Peyer's patch (tissue), 4 donors: Measurements from ENCODE around the gene FDCSP. TPM values are rescaled to one million over a fixed set of nuclear protein-coding genes. Genes with fewer than 3 reads are reported as not detected.

Experiments used
- DNase-seq, 3 donors: peaks; one replicate each; pipeline ENCODE4 v3.0.0-alpha.2; 2017 to 2019
- H3K27ac ChIP-seq, 4 donors: fragments of 200-600 bp; sonication (generic); one replicate each; pipeline ENCODE4 v1.5.1; 2016 to 2019
- H3K27me3 ChIP-seq, 2 donors: fragments of 200-600 bp; sonication (generic); one replicate each; pipeline ENCODE4 v1.5.1; 2019
- H3K36me3 ChIP-seq, 3 donors: fragments of 200-600 bp; sonication (generic); one replicate each; pipeline ENCODE4 v1.5.1; 2016 to 2019
- H3K4me1 ChIP-seq, 4 donors: fragments of 200-600 bp; sonication (generic); one replicate each; pipeline ENCODE4 v1.5.1; 2016 to 2019
- H3K4me3 ChIP-seq, 4 donors: fragments of 200-600 bp; sonication (generic); 1 replicate in 3 of 4; 2 replicates in 1 of 4; pipeline ENCODE4 v1.5.1; 2016 to 2019; ENCODE audit warnings: mild to moderate bottlenecking in 1 of 4
- H3K9me3 ChIP-seq, 4 donors: fragments of 200-600 bp; sonication (generic); one replicate each; pipeline ENCODE4 v1.5.1; 2016 to 2019; ENCODE audit warnings: mild to moderate bottlenecking in 1 of 4
- CTCF ChIP-seq, 6 experiments: fragments of 450-650 bp in 4 of 6; fragments of 200-600 bp in 2 of 6; sonication (generic) in 1 of 6; IDR thresholded peaks; one replicate each; pipeline ENCODE4 v1.5.1; 2017 to 2019; ENCODE audit warnings: antibody characterized with exemption in 6 of 6, mild to moderate bottlenecking in 3 of 6, moderate library complexity in 1 of 6
- POLR2A ChIP-seq, 2 donors: fragments of 450-650 bp; IDR thresholded peaks; one replicate each; pipeline ENCODE4 v1.5.1; 2017; ENCODE audit warnings: antibody characterized with exemption in 2 of 2, mild to moderate bottlenecking in 2 of 2, moderate library complexity in 2 of 2
- total RNA-seq, 4 donors: library from RNA; depleted of rRNA; stranded (reverse); fragments of >200 nt; gene quantifications; one replicate each; pipeline ENCODE4 v1.1.0, GENCODE V29; 2016

Gene FDCSP
- 10 to 100 TPM in 1 of 4 donors, 1 to 10 TPM in 1, not detected in 2; 2.4 to 36.3 TPM for total RNA-seq

- no peak for TF ChIP-seq POLR2A (IDR thresholded peaks at IDR 0.05)
- no peak for TF ChIP-seq CTCF (IDR thresholded peaks at IDR 0.05)
- H3K27me3 ChIP-seq: no peaks in the 10 kb centered on the region
- no peaks in the 10 kb centered on the region for H3K9me3 ChIP-seq
- no peaks in the 10 kb centered on the region for H3K36me3 ChIP-seq
- DNase-seq: no peak
- no peak within 1 kb of the TSS for H3K27ac ChIP-seq
- no peak within 1 kb of the TSS for H3K4me3 ChIP-seq
- no peaks in the 10 kb centered on the region for H3K4me1 ChIP-seq
These were observed at the start of gene FDCSP for GRCh38 chr4:70225824-70226223. Gene FDCSP, plus strand, starts transcription at chr4:70226124. Its CDS starts 5,071 bp downstream, at chr4:70231195.

DNA sequence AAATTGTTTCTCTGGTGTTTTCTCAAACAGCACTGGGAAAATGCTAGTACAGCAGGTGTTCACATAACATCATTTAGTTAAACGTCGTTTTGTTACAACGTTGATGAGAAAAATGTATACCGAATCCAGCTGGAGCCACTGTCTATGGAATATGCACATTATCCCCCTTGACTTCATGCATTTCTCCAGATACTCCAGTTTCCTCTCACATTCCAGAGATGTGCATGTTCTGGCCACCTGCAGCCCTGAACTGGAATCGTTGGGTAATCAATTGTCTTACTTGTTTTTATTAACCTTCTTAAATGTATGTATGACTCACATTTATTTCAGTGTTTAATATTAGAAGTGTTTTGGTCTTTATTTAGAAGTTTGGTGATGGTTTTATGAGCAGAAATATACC is 48.8 kb upstream of the FDCSP start:
- TF ChIP-seq POLR2A (IDR thresholded peaks at IDR 0.05): no peak
- no peak for TF ChIP-seq CTCF (IDR thresholded peaks at IDR 0.05)
- H3K4me1 ChIP-seq: no peaks in the 10 kb centered on the region

DNA sequence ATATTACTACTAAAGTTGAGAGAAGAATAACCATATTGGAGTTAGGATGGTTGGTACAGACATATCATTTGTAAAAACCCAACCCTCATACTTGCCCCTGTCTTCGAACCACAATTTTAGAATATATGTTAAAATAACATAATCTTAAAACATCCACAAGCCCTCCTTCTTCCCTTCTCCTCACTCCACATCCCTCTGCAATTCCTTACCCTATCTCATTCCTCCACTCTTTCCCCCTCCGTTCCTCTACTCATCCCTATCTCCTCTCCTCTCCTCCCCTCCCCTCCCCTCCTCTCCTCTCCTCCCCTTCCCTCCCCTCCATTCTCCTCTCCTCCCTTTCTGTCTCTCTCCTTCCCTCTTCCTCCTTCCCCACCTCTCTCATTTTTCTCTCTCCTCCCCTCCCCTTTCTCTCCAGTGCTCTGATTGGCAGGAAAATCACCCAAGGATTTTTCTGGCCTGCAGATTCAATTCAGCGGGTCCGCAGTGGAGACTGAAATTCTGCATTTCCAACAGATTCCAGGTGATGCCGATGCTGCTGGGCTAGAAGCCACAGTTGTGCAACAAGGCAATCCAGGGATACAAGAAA is 47.8 kb upstream of the FDCSP start:
- Histone ChIP-seq H3K4me1 (no peaks in the 10 kb centered on the region), H3K4me3 (no peak overlapping the region), H3K27ac (no peak overlapping the region), H3K27me3 (no peaks in the 10 kb centered on the region), H3K9me3 (no peaks in the 10 kb centered on the region), H3K36me3 (no peaks in the 10 kb centered on the region)
- TF ChIP-seq POLR2A (IDR thresholded peaks at IDR 0.05) (no peak), CTCF (IDR thresholded peaks at IDR 0.05) (no peak)
- no peak for DNase-seq

More for the DNA sequence above, 48.8 kb upstream of the FDCSP start:
- H3K4me3 ChIP-seq: no peak overlapping the region
- no peak for DNase-seq
- H3K36me3 ChIP-seq: no peaks in the 10 kb centered on the region
- no peaks in the 10 kb centered on the region for H3K27me3 ChIP-seq
- H3K27ac ChIP-seq: no peak overlapping the region
- no peaks in the 10 kb centered on the region for H3K9me3 ChIP-seq

- no peaks in the 10 kb centered on the region for H3K4me1 ChIP-seq
- TF ChIP-seq CTCF (IDR thresholded peaks at IDR 0.05) (no peak), POLR2A (IDR thresholded peaks at IDR 0.05) (no peak)
- no peaks in the 10 kb centered on the region for H3K27me3 ChIP-seq
- no peak overlapping the region for H3K4me3 ChIP-seq
- H3K36me3 ChIP-seq: no peaks in the 10 kb centered on the region
- H3K9me3 ChIP-seq: no peaks in the 10 kb centered on the region
- no peak overlapping the region for H3K27ac ChIP-seq
- no peak for DNase-seq
These were observed 46.1 kb upstream of the FDCSP start for GRCh38 chr4:70179811-70180210.

DNA sequence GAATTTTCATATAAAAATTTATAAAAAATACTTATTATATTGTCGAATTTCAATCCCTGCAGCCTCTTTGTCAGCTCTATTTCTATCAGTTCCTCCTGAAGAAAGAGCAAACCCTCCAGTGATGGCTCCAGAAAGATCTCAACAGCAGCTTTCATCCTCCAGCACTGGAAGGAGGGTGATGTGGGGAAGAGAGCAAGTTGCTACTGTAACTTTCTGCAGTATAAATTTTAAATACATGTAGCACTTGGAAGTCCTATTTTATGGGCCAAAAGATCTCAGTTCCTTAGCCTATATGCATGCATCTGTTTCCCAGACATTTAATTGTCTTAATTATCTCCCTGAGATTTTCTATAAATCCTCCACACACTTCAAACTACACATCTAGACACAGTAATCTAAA is 44.1 kb upstream of the FDCSP start:
- TF ChIP-seq POLR2A (IDR thresholded peaks at IDR 0.05): no peak
- no peak for TF ChIP-seq CTCF (IDR thresholded peaks at IDR 0.05)
- H3K36me3 ChIP-seq: no peaks in the 10 kb centered on the region
- H3K27ac ChIP-seq: no peak overlapping the region
- no peak for DNase-seq
- no peaks in the 10 kb centered on the region for H3K4me1 ChIP-seq
- no peak overlapping the region for H3K4me3 ChIP-seq
- H3K9me3 ChIP-seq: no peaks in the 10 kb centered on the region
- H3K27me3 ChIP-seq: no peaks in the 10 kb centered on the region
